ENCODE measurements around the gene CYP4A22.
"Not testable (repeated sequence)": the region's sequence is repeated elsewhere in the genome, so short reads cannot be mapped to it uniquely, and the experiment has no call there.

DNA sequence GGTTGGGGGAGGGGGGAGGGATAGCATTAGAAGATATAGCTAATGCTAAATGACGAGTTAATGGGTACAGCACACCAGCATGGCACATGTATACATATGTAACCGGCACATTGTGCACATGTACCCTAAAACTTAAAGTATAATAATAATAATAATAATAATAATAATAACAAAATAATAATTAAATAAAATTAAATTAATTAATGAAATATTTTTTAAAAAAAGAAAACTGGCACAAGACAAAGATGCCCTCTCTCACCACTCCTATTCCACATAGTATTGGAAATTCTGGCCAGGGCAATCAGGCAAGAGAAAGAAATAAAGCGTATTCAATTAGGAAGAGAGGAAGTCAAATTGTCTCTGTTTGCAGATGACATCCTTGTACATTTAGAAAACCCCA lies 20.7 kb downstream of the CYP4A22 start:
- TF ChIP-seq, protein P1, sequence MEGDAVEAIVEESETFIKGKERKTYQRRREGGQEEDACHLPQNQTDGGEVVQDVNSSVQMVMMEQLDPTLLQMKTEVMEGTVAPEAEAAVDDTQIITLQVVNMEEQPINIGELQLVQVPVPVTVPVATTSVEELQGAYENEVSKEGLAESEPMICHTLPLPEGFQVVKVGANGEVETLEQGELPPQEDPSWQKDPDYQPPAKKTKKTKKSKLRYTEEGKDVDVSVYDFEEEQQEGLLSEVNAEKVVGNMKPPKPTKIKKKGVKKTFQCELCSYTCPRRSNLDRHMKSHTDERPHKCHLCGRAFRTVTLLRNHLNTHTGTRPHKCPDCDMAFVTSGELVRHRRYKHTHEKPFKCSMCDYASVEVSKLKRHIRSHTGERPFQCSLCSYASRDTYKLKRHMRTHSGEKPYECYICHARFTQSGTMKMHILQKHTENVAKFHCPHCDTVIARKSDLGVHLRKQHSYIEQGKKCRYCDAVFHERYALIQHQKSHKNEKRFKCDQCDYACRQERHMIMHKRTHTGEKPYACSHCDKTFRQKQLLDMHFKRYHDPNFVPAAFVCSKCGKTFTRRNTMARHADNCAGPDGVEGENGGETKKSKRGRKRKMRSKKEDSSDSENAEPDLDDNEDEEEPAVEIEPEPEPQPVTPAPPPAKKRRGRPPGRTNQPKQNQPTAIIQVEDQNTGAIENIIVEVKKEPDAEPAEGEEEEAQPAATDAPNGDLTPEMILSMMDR (IDR thresholded peaks at IDR 0.05): not testable (repeated sequence)
- TF ChIP-seq POLR2A (IDR thresholded peaks at IDR 0.05): not testable (repeated sequence)

Data from body of pancreas (tissue), 4 donors.